HG03045 (cell line): ENCODE measurements around the gene PIGA.

Experiments
- ATAC-seq: cut with Tn5 transposase; IDR thresholded peaks from one replicate; pipeline ENCODE4 v1.9.1; 2021; ENCODE audit warnings: mild to moderate bottlenecking, moderate library complexity; ENCODE audit not compliant: unreplicated experiment

The PIGA gene, protein sequence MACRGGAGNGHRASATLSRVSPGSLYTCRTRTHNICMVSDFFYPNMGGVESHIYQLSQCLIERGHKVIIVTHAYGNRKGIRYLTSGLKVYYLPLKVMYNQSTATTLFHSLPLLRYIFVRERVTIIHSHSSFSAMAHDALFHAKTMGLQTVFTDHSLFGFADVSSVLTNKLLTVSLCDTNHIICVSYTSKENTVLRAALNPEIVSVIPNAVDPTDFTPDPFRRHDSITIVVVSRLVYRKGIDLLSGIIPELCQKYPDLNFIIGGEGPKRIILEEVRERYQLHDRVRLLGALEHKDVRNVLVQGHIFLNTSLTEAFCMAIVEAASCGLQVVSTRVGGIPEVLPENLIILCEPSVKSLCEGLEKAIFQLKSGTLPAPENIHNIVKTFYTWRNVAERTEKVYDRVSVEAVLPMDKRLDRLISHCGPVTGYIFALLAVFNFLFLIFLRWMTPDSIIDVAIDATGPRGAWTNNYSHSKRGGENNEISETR

DNA sequence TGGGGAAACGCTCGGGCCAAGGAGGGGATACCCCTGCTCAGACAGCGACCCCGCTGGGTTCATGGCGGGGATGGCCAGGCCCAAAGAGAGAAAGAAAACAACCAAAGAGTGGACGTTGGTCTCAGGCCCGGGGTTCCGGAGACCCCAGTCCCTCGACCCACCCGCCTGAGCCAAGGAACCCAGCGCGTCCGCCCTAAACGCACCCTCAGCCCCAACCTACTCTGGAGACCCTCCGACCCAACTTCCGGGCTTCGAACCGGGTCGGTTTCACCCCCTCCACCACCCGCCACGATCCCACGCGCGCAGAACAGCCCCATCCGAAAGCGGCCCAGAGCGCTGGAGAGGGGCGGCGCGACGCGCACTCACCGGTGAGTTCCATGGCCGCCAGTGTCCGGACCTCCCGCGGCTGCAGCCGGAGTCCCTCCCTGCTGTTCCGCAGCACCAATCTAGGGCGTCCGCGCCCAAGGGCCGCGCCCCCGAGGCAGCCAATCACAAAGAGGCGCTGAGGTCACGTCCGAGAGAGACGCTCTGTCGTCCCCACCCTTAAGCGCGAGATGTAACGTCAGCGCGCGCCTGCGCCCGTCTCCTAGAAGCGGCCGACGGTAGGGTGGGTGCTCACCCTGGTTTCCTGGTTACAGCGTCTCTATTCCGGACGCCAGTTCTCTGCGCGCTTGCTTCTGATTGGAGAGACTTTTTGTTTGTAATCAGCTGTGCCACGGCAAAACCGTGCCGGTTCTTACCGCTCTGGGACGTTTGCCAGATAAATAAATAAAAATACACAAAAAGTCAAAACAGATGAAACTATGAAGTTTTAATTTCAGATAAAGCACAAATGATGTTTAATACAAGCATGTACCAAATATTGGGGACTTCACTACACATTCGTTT, at the start of gene PIGA:
PIGA (minus strand) TSS at position 389 of the 888 bp plus-strand sequence. CDS start 3,593 bp downstream, outside the sequence.
- peak; percentile 100 for ATAC-seq

DNA sequence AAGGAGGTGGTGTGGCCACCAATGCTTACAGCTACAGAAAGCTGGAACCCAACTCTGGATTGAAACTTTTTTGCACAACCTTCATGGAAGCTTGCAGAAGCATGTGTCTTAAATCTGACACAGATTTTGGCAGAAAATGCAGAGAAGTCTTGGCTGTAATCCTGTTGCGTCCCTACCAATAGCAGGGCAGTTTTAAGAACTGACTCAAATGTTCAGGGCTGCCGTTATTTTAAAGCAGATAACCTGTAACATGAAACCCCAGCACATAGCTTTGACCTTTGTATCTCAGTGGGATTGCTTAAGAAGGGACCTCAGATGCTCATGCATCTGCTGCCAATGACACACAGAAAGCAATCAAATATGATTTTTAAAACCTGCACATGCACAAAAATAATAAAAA, 49.0 kb upstream of the PIGA start, which contains the start of gene VEGFD:
VEGFD (minus strand) TSS at position 110 of the 400 bp plus-strand sequence. CDS start 467 bp downstream, outside the sequence.
- no peak for ATAC-seq

DNA sequence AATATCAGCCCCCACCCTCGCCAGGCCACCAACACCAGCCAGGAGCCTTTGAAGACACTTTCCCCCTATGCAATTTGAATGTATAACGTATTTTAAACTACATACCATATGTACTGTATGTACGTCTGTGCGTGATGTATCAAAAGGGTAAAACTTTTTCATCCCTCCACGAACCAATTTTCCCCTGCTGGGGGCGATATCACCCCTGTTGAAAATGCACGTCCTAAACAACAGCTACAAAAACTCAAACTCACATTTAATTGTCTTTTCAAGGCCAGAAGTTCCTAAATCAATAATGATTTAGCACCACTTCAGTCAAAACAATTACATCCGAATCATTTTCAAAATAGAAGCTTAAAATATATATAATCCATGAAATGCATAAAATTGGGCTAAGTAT, 47.5 kb upstream of the PIGA start:
- no peak for ATAC-seq

DNA sequence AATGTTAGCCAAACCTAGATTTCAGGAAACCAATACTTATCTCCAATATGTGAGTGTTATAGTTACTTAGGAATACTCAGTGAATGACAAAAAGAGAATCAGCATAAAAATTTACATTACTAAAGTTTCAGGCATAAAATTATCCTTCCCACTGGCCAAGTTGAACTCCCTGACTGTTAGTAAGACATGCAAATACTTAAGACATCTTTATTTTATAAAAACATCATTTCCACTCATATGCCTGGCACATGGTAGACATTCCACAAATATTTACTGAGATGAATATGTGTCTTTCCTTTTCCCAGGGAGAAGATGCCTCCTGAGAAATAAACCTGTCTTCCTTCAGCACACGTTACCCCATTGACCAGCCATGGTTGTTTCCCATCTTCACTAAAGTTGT, 41.6 kb upstream of the PIGA start:
- no peak for ATAC-seq

DNA sequence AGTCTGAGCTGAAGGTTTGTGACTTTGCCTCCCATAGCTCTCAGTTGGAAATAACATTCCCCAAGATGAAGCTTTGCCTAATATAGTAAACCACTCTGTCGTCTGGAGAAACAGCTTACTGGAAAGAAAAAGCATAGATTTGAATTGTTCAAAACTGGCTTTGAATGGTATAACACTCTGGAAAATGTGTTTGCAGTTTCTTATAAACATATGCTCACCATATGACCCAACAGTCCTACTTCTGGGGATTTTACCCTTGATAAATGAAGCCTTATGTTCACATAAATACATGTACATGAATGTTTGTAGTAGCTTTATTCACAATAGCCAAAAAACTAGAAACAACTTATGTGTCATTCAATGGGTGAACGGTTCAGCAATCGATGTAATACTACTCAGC, 38.7 kb upstream of the PIGA start:
- no peak for ATAC-seq

DNA sequence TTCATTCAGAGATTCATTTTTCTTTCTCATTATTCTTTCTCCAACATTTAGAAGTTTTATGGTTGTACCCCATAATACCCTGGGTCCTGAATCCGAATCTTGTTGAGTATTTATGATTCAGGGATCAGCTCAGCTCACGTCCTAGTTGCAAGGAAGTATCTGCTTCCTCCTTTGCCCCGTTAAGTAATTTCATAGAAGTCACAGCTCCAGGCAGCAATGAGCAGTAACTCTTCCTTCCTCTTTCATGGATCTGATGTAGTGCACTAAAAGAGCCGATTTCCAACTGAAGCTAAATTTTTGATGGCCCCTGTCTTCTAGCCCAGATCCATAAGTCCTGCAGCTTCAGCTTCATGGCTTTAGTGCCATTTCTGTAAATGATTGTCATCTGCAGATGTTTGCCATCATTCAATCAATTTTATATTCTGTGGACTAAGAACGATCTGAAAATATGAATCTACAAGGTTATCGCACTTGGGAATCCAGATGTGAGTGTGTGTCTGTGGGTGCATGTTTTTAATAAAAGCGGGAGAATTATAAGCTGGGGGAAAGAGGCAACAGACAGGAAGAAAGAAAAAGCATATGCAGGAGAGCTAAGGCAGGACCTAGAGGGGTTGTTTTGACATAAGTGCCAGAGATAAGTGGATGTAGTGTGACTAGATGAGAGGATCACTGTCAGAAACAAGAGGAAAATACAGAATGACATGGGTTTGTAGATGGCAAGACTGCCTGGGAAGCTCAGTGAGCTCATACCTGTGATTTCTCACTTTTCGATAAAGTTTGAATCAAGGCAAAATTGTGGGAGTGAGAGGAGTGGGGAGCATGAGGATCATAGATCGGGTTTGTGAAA, 31.4 kb upstream of the PIGA start:
- ATAC-seq: no peak

DNA sequence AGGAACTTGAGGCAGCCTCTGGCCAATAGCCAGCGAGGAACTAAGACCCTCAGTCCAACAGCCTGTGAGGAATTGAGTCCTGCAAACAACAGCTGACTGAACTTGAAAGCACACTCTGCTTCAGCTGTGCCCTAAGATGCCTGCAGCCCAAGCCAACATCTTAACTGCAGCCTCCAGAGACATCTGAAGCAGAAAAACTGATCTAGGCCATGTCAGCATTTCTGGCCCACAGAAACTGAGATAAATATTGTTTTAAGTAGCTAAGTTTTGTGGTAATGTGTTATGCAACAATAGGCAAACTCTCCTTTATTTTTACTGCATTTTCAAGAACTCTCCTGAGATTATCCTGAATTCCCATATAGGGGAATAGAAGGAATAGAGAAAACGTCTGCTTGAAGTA, 24.4 kb upstream of the PIGA start:
- no peak for ATAC-seq

DNA sequence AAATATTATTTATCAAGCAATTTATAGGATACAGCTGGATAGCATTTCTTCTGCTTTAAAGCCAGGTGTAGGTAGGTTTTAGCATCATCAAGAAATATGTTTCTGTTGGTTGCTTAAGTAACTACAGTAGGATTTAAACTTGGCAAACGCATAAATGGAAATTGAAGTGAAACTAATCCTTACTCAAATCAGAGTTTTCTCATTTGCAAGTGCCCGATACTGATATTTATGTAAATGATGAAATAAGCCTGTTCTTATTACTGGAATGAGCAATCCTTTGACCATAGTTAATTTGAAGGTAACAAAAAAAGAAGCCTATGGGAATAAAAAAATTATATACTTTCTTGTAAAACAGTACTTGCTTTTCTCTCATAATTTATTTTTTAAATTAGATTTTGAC, 23.2 kb upstream of the PIGA start:
- ATAC-seq: no peak

DNA sequence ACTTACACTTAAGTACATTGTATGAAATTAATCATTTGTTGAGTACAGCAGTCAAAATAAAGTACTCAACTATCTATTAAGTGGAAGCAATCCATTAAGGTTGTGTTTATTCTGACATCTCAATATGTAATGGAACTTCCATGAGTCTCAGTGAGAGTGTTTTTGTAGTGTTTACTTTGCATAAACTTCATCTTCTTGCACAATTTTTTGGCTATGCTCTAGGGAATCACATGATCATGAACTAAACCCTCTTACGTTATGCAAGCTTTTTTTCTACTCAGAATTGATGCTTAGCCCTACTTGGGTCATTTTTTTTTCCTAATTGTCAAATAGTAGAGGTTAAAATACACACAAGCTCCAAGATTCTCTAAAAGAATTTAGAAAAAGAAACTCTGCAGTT, 21.1 kb upstream of the PIGA start:
- ATAC-seq: no peak

DNA sequence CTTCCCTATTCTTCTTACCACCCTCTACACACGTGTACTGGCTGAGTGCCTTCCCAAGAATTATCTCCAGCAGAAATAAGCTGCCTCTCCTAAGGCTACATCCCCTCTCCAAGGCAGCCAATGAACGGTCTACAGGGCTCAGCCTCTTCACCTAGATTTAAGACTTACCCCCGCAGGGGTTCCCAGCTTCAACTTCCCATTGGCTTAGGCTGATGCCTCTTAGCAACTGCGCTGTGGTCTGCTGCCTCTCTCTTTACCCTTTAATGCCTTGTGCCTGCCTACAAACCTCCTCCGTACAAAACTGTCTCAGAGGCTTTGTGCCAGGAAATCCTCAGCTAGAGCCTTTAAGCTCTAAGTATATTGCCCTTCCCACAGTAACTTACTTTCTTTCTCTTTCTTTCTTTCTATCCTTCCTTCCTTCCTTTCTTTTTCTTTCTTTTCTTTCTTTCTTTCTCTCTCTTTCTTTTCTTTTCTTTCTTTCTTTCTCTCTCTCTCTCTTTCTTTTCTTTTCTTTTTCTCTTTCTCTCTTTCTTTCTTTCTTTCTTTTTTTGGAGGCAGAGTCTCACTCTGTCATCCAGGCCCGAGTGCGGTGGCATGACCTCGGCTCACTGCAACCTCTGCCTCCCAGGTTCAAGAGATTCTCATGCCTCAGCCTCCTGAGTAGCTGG, 15.1 kb upstream of the PIGA start:
- ATAC-seq: no peak

DNA sequence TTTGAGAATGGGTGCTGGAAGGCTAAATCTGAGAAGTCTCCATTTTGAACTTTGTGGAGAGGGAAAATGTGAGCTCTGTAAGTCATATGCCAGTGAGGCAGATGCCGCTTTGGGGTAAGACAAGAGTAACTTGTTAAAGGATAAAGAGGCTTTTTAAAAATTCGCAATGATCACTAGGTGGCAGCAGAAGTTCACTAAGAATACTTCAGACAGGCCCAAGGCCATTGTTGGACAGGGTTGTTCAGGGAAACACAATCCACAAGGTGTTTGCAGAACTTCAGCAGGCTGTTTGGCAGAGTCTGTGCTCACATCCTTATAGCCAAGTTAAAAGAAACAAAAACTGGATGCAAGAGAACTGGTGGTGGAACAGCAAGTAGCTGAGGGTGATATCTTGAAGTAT, 13.7 kb upstream of the PIGA start:
- ATAC-seq: no peak

DNA sequence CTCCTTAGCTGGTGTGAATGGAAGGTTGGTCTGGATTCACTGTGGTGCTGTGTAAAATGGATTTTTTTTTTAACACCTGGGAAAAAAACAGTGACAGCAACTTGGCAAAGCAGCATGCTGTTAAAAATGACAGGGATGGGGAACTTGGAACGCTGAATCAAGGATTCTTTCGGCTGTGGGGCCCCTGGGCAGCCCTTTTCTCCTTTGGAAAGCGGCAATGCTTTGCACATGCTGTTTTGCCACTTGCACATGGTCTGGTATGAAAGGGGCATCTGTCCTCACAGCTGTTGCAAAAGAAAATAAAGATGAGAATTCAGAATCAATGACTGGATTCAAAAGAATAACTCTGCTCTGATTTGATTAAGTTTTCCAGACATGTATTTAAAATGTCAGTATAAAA, 10.7 kb upstream of the PIGA start:
- no peak for ATAC-seq

DNA sequence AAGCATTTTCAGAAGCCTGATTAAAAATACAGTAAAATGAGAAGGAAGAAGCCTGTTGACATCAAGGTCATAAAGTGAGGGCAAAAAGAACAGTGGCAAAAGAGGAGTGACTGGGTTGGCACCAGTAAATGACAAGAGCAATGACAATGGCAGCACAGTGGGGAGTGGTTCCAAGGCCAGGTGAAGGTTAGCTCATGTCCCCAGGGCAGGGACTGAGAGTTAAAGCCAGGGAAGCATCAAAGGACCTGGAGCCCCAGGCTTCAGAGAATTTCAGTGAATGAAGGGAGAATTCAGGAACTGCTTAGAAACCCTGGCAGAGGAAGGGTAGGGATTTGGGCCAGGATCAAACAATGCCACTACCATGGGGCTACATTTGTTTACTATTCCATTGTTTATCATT, 8.8 kb upstream of the PIGA start:
- ATAC-seq: no peak

DNA sequence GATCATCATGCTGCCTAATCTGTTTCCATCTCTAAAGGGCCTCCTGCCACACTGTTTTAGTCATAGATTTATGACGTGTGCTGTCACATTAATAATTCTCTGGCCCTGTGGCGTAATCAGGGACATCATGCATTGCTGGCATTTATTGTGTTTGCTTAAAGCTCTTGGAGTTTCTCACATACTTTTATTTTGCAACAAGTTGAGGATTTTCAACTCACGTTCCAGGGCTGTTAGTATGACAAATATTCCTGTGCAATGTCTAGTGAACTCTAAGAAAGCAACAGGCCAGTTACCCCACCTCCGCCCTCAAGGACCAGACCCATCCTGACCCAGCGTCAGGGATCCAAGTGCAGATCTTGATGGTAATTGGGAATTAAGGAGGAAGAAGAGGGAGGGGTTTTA, 7.8 kb upstream of the PIGA start:
- no peak for ATAC-seq

DNA sequence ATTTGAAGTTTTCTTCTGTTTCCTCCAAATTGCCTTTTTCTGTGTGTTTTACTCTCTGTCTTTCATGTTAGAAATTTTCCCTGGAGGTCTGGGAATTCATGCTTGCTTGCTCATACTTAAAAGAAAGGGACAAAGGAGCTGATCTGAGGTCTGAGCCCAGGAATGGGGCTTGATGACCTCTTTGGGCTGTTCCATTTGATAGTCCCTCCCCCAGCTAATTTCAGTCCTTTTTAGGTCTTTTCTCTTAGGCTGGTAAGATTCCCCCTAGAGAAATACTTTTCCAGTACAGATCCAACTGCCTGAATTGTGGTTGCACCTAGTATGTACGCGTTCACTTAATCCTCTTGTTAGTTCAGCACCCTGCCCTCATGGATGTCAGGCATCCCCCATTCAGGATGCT, 5.5 kb upstream of the PIGA start:
- ATAC-seq: no peak

DNA sequence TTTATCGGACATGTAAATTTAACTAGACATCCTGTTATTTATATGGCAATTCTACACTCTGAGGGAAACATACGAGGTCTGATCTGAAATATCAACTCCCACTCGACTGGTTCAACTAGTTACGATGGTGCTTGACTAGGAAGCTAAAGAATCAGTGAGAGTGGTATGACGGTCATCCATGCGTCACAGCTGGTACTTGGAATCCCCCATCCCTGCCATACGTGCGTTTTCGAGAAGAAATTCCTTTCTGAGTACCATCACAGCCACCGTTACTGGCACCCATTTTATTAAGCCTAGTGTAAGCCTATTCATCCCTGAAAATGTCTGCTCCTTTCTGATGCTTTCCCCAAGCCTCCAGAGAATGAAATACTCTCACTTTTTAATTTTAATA, 695 bp upstream of the PIGA start:
- ATAC-seq: no peak

DNA sequence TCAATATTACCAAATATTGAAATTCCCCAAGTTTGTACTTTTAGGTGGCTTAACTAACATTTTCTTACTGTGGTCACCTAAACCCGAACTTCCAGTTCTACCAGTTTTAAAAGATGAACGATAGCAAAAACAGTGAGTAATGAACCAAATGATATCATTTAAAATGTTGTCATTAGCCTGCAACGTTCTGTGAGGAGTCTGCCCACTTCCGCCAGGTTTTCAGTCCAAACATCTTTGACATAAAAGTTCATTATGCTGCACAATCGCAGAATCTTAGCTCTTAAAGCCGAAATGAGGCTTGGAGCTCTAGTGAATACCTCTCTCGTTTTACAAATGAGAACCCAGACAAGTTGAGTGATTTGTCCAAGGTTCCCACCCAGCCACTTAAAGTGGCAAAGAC, 762 bp downstream of the PIGA start:
- ATAC-seq: no peak

DNA sequence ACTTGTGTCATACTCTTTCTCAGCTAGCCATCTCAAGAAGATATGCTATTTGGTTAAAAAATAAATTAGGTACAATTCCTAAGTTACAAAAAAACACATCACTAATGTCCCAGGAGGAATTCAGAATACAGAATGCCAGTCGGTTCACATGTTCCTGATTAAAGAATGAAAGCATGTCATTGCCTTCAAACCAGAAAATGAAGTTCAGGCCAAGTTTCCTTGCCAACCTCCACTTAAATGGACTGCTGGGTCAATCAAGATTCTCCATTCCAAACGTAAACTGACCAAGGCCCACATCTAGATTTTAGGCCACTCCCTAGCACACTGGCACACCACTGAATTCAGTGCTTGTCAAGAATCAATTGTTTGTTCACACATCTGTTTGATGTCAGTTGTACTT, 6.5 kb downstream of the PIGA start:
- ATAC-seq: no peak

DNA sequence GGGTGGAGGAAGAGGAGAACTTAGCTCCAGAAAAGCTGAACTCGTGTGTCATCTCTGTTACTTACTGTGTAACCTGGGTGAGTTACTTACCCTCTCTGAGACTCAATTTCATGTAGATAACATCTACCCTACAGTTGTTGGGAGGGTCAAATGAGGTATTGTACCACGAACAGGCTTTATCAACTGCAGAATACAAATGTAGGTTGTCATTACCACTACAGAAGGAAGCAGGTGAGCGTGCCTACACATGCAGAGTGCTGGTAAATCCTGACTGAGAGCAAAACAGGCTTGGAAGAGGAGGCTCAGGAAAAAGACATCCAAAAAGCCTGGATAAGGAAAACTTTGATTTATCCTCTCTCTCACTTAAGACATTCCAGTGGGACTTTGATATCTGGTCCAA, 7.2 kb downstream of the PIGA start:
- ATAC-seq: no peak

DNA sequence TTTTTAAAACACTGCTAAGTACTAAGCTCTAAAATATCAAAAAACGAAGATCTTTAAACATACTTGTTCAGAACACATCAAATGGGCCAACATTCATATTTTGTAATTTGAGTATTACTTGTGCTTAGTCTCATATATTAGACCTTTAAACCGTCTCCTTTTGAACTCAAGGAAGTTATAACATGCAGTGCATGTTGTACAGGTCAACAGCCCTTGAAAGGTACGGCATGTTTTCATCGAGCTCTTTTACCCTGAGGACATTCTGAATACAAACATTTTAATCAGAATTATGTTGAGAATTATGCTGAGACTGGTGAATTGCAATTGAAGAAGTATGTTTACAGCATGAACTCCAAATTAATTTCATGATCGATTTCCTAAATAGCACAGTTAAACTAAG, 12.9 kb downstream of the PIGA start:
- ATAC-seq: no peak
